DOHH2 (cell line): ENCODE data around the gene ZNF280C.

Experiments
- H3F3A ChIP-seq: fragments of 200-600 bp; sonication (generic), shearing (Covaris generic); 2 replicates; pipeline ENCODE4 v1.6.0; 2016; ENCODE audit warnings: antibody characterized with exemption, mild to moderate bottlenecking; ENCODE audit not compliant: control insufficient read depth, insufficient read depth
- H3K27ac ChIP-seq: fragments of 200-600 bp; sonication (generic); 2 replicates; pipeline ENCODE4 v1.5.1; 2014; ENCODE audit warnings: low read depth, mild to moderate bottlenecking, low read length, moderate library complexity
- H3K27me3 ChIP-seq: fragments of 200-600 bp; sonication (generic); 2 replicates; pipeline ENCODE4 v1.6.1; 2014; ENCODE audit warnings: mild to moderate bottlenecking, low read length, mixed read lengths; ENCODE audit not compliant: control insufficient read depth
- H3K36me3 ChIP-seq: fragments of 200-600 bp; sonication (generic); 2 replicates; pipeline ENCODE4 v1.6.1; 2014; ENCODE audit warnings: mild to moderate bottlenecking, low read length, moderate library complexity, mixed read lengths; ENCODE audit not compliant: control insufficient read depth
- H3K4me1 ChIP-seq: fragments of 200-600 bp; sonication (generic); 2 replicates; pipeline ENCODE4 v1.6.1; 2014; ENCODE audit warnings: mild to moderate bottlenecking, low read length, mixed read lengths; ENCODE audit not compliant: control insufficient read depth
- H3K4me2 ChIP-seq: fragments of 200-600 bp; sonication (generic); 2 replicates; pipeline ENCODE4 v1.6.0; 2014; ENCODE audit warnings: mild to moderate bottlenecking, low read length, moderate library complexity
- H3K4me3 ChIP-seq: fragments of 200-600 bp; sonication (generic); 2 replicates; pipeline ENCODE4 v1.5.1; 2014; ENCODE audit warnings: mild to moderate bottlenecking, low read length, mixed read lengths
- H3K79me2 ChIP-seq: fragments of 200-600 bp; sonication (generic); 2 replicates; pipeline ENCODE4 v1.6.1; 2014; ENCODE audit warnings: mild to moderate bottlenecking, low read length, mixed read lengths; ENCODE audit not compliant: control insufficient read depth
- H3K9me2 ChIP-seq: fragments of 200-600 bp; sonication (generic); replicated peaks from 2 replicates; pipeline ENCODE4 v1.6.1; 2014; ENCODE audit warnings: mild to moderate bottlenecking, low read length, mixed read lengths; ENCODE audit not compliant: control insufficient read depth
- H3K9me3 ChIP-seq: fragments of 200-600 bp; sonication (generic); 2 replicates; pipeline ENCODE4 v1.6.1; 2014; ENCODE audit warnings: antibody characterized with exemption, low read length, mixed read lengths; ENCODE audit not compliant: control insufficient read depth, insufficient read depth
- H4K20me1 ChIP-seq: fragments of 200-600 bp; sonication (generic); 2 replicates; pipeline ENCODE4 v1.6.0; 2014; ENCODE audit warnings: low read depth, mild to moderate bottlenecking, antibody characterized with exemption, low read length, moderate library complexity; ENCODE audit not compliant: control insufficient read depth, insufficient read depth
- CTCF ChIP-seq: fragments of 200-600 bp; sonication (generic); IDR thresholded peaks from one replicate; pipeline ENCODE4 v1.5.1; 2014; ENCODE audit warnings: antibody characterized with exemption, mild to moderate bottlenecking, low read depth, low read length; ENCODE audit not compliant: poor library complexity, severe bottlenecking
- EZH2phosphoT487 ChIP-seq: fragments of 200-600 bp; sonication (generic); IDR thresholded peaks from 2 replicates; pipeline ENCODE4 v1.6.1; 2017; ENCODE audit warnings: borderline replicate concordance, mild to moderate bottlenecking, antibody characterized with exemption, low read length, moderate library complexity, mixed read lengths

The ZNF280C gene

GRCh38 chrX:130155564-130155963 is 113.1 kb downstream of the ZNF280C start:
- Histone ChIP-seq H3K4me2 (no peak overlapping the region), H3K4me1 (no peaks in the 10 kb centered on the region), H3K4me3 (no peak overlapping the region), H3K79me2 (peaks cover 18% of the 10 kb centered on the region), H3F3A (no peaks in the 10 kb centered on the region), H3K27ac (no peak overlapping the region), H4K20me1 (no peaks in the 10 kb centered on the region), H3K9me2 (no peaks in the 10 kb centered on the region), H3K9me3 (no peaks in the 10 kb centered on the region), H3K27me3 (no peaks in the 10 kb centered on the region), H3K36me3 (peaks cover 9% of the 10 kb centered on the region)
- TF ChIP-seq CTCF (no peak), EZH2phosphoT487 (no peak)
